NCI-H2081 treated with DMSO at 0.1 percent for 48 hours (cell line): ENCODE results near the gene ABHD12.
"Not testable (repeated sequence)": the region's sequence is repeated elsewhere in the genome, so short reads cannot be mapped to it uniquely, and the experiment has no call there.

Source experiments
- DNase-seq: peaks from one replicate; lab custom pipeline; 2025; lab: John Stamatoyannopoulos, UW

ABHD12 gene

GRCh38 chr20:25353747-25354705, 36.6 kb downstream of the ABHD12 start:
- DNase-seq = no peak

DNA sequence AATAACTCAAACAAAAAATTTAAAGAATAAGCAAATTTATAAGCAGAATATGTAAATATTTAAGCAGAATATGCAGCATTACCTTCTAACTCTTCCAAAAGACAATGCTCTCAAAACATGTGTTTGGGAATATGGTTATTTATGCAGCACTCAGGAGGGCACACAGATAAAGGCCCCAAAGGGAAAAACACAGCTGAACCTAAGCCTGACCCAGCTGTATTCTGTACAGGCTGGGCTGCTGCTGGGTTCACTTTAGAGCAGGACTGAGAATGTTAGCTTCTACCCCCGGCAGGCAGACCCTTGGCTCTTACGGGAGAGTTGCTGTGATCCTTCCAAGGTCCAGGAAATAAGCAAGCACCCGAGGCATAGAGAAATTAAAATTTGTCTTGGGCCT, 37.3 kb downstream of the ABHD12 start:
- no peak for DNase-seq

DNA sequence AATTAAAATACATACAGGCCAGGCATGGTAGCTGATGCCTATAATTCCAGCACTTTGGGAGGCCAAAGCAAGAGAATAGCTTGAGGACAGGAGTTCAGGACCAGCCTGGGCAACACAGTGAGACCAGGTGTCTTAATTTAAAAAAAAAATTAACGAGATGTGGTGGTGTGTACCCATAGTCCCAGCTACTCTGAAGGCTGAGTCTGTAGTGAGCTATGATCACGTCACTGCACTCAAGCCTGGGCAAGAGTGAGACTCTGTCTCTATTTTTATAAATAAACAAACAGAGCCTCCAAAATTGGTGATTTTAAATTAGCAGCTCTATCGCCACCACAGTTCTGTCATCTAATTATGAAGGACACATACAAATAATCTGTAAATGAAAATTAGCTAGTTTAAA, 37.9 kb downstream of the ABHD12 start:
- DNase-seq = no peak

GRCh38 chr20:25351024-25351360, 39.6 kb downstream of the ABHD12 start:
- DNase-seq = no peak

DNA sequence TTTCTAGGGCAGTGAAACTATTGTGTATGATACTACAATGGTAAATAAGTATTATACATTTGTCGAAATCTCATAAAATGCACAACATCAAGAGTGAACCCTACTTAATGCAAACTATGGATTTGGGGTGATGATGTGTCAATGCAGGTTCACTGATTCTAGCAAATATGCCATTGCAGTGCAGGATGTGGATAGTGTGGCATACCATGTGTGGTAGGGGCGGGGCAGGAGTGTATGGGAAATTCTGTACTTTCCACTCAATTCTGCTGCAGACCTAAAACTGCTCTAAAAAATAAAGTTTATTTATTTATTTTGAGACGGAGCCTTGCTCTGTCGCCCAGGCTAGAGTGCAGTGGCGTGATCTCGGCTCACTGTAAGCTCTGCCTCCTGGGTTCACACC, 44.3 kb downstream of the ABHD12 start:
- no peak for DNase-seq

GRCh38 chr20:25345721-25346120, 44.9 kb downstream of the ABHD12 start:
- no peak for DNase-seq

DNA sequence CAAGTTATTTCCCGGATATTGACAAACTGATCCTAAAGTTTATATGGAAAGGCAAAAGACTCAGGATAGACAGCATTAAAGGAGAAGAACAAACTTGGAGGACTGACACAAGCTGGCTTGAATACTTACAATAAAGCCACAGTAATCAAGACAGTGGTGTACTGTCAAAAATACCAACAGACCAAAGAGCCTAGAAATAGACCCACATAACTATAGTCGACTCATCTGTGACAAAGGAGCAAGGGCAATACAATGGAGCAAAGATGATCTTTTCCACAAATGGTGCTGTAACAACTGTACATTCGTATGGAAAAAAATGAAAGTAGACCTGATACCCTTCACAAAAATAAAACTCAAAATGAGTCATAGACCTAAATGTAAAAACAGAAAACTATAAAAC, 46.0 kb downstream of the ABHD12 start:
- DNase-seq = no peak

- DNase-seq = no peak
These were observed 48.6 kb downstream of the ABHD12 start for GRCh38 chr20:25341716-25342680.

DNA sequence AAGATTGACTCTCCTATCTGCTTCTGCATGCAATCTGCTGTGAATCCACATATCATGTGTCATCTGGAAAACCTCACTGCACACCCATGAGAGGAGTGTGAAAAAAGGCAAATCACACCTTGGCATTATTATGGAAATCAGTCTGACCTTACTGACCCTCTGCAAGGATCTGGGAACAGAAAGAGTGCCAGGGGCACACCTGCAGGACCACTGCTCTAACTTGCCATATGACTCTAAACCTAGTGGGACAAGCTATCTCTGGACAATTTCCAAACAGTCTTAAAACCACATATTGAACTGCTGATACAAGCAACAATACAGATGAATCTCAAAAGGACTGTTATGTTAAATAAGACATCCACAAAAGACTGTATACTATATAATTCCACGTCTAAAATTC, 50.3 kb downstream of the ABHD12 start:
- no peak for DNase-seq

DNA sequence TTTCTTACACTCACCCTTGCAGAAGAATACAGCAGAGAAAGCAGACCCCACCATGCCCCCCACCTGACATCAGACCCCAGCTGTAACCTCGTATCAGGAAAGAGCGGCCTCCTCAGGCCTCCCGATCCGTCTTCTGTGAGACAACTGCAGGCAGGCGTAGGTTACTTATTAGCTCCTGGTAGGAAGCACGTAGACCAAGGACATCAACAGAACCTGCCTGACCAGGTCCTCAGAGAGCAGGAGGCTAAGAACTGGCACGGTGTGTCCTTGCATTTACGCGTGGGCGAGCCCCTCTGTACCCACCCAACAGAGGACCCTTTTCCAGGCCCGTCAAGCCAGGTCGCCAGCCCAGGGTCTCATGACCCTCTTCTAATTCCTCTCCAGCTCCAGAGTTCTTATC, 51.0 kb downstream of the ABHD12 start:
- no peak for DNase-seq

- no peak for DNase-seq
These were observed 52.3 kb downstream of the ABHD12 start for GRCh38 chr20:25338112-25339023.

GRCh38 chr20:25336561-25337422, 53.8 kb downstream of the ABHD12 start:
- DNase-seq = no peak

- DNase-seq = not testable (repeated sequence)
These were observed 55.7 kb downstream of the ABHD12 start for GRCh38 chr20:25334972-25335371.

DNA sequence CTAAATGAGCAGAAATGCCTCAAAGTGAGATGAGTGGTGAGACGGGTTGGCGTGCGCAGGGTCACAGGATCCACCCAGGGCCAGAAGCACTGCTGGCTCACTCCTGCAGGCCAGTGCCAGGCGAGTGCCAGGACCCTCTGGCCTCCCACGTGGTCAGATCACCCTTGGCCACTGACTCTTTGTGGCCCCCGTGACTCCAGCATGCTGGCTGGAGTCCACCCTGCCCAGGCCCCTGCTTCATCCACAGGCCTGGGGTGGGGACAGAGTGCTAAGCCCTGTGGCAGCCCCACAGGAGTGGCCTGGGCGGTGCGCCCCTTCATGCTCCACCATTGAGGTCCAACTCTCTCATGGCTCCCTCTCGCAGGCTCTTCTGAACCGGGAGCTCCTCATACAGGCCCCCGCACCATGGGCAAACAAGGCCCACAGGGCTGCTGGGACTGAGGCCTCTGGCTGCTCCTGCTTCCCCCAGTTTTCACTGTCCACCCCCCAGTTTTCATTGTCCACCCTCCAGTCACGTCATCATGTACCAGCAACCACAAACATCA, 61.6 kb downstream of the ABHD12 start:
- DNase-seq = no peak

DNA sequence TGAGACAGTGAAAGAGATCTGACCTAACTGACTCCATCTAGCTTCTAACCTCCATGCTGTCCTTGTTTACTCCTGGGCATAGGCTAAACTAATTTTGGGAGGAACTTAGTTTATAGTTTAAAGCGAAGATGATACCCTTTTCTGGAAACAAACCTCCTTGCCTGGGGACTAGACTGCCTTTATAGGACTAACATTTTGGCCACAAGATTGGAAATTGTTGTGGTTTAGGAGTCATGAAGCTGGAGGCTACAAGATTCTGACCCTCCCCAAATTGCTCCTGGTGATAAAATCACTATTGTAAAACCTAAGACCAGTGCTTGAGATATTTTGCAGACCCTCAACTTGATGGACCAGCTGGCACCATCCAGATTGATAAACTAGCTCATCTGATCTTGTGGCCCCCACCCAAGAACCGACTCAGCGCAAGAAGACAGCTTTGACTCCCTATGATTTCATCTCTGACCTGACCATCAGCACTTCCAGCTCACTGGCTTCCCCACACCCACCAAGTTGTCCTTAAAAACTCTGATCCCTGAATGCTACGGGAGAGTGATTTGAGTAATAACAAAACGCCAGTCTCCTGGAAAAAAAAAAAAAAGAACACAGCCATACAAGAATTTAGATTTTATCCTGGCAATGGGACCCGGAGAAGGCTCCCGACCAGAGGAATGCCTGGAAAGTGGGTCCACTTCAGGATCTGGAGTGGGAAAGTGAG, 63.0 kb downstream of the ABHD12 start:
- DNase-seq = no peak

DNA sequence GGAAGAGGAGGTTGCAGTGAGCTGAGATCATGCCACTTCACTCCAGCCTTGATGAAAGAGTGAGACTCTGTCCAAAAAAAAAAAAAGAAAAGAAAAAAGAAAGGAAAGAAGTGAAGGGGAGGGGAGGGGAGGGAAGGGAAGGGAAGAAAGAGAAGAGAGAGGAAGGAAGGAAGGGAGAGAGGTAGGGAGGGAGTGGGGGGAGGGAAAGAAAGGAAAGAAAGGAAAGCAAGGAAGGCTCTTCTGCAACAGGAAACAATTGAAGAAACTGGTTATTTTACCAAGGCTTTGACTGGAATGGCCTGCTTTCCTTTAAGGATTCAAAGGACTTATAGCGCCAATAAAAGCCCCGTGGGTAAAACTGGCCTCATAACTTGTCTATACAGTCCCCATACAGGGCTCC, 64.6 kb downstream of the ABHD12 start:
- DNase-seq = no peak

GRCh38 chr20:25325073-25325472, 65.6 kb downstream of the ABHD12 start:
- DNase-seq = no peak

DNA sequence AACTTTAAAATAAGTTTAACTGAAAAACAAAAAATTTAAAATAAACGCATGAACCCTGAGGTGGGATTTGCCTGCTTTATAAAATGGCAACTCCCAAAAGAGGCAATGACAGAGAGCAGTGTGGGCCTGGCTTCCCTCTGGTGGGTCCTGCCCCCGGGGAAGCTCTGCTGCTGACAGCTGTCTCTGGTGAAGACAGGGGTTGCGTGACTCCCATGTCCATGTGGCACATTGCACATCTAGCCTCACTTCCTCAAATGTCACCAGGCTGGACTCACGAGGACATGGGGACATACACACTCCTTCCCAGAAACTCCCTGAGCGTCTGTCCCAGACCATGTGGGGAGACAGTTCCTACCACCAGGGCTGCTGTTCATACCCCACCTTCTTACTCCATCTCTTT, 66.2 kb downstream of the ABHD12 start:
- no peak for DNase-seq

DNA sequence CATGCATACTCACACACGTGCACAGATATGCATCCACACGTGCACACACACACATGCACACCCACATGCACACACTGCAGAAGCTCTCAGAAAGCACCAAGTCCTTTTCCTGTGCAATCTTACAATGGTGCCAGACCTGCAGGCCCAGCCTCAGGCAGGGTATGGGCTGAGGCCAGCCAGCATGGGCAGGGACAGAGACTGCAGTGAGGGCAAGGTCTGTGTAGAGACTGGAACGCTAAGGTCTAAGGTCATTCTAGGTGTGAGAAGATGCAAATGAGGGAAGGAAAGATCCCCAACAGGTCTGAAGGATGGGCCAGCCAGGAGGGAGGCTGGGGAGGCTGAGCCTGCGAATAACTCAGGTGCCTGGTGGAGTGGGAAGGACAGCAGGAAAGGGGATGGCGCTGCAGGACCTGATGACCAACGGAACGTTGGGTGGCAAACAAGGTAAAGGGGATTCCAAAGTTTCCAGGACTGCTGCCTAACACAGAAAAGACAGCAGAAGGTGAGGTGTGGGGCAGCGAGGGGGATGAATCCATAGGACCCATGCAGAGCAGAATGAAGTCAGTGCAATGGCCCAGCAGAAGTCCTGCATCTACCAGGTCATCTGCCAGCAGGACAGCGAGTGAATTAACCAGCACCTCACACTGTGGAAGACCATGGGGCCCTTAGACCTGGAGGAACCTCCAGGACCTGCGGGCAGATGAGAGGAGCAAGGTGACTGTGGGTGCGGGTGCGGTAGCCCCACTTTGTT, 67.0 kb downstream of the ABHD12 start:
- no peak for DNase-seq
